NCI-H1417 treated with DMSO at 0.1 percent for 48 hours (cell line): ENCODE data around the gene C1orf53.
"Not testable (repeated sequence)": the region's sequence is repeated elsewhere in the genome, so short reads cannot be mapped to it uniquely, and the experiment has no call there.

ENCODE experiments used
- DNase-seq: peaks from one replicate; lab custom pipeline; 2025; lab: John Stamatoyannopoulos, UW

The C1orf53 gene

GRCh38 chr1:197902454-197903195 is at the start of gene C1orf53:
Gene C1orf53 (plus strand): TSS chr1:197902630. CDS start chr1:197902650, 20 bp downstream.
- DNase-seq, result peak; percentile 56

- not testable (repeated sequence) for DNase-seq
Measured at GRCh38 chr1:197855751-197856150, 46.7 kb upstream of the C1orf53 start.

GRCh38 chr1:197857477-197857876 is 45.0 kb upstream of the C1orf53 start:
- DNase-seq, result no peak

DNA sequence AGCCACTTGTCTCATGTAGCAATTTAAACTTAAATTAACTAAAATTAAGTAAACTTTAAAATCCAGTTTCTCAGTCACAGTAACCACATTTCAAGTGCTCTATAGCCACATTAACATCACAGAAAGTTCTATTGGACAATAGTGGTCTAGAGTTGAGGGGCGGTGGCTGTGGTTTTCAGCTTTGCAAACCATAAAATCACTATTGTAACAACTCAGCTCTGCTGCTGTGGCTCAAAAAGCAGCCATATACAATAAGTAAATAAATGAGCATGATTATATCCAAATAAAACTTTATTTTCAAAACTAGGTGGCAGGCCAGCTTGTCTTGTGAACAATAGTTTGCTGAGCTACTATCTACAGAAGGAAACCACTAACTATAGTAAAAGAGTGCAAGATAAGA is 43.4 kb upstream of the C1orf53 start:
- DNase-seq, result no peak

- no peak for DNase-seq
Measured at GRCh38 chr1:197862221-197862620, 40.2 kb upstream of the C1orf53 start.

- no peak for DNase-seq
Measured at GRCh38 chr1:197862671-197863070, 39.8 kb upstream of the C1orf53 start.

- no peak for DNase-seq
Measured at GRCh38 chr1:197865809-197866208, 36.6 kb upstream of the C1orf53 start.

GRCh38 chr1:197868751-197869489 is 33.5 kb upstream of the C1orf53 start:
- DNase-seq, result no peak

GRCh38 chr1:197869490-197870077 is 32.8 kb upstream of the C1orf53 start:
- DNase-seq, result no peak

GRCh38 chr1:197876894-197877293 is 25.5 kb upstream of the C1orf53 start:
- DNase-seq, result no peak

GRCh38 chr1:197880385-197880784 is 22.0 kb upstream of the C1orf53 start:
- not testable (repeated sequence) for DNase-seq

DNA sequence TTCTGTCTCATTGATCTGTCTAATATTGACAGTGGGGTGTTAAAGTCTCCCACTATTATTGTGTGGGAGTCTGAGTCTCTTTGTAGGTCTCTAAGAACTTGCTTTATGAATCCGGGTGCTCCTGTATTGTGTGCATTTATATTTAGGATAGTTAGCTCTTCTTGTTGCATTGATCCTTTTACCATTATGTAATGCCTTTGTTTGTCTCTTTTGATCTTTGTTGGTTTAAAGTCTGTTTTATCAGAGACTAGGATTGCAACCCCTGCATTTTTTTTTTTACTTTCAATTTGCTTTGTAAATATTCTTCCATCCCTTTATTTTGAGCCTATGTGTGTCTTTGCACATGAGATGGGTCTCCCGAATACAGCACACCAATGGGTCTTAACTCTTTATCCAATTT is 20.2 kb upstream of the C1orf53 start:
- not testable (repeated sequence) for DNase-seq

DNA sequence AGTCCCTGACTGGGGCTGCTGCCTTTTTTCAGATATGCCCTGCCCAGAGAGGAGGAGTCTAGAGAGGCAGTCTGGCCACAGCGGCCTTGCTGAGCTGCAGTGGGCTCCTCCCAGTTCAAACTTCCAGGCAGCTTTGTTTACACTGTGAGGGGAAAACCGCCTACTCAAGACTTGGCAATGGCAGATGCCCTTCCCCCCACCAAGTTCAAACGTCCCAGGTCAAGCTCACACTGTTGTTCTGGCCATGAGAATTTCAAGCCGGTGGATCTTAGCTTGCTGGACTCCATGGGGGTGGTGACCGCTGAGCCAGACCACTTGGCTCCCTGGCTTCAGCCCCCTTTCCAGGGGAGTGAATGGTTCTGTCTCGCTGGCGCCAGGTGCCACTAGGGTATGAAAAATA is 18.3 kb upstream of the C1orf53 start:
- no peak for DNase-seq

DNA sequence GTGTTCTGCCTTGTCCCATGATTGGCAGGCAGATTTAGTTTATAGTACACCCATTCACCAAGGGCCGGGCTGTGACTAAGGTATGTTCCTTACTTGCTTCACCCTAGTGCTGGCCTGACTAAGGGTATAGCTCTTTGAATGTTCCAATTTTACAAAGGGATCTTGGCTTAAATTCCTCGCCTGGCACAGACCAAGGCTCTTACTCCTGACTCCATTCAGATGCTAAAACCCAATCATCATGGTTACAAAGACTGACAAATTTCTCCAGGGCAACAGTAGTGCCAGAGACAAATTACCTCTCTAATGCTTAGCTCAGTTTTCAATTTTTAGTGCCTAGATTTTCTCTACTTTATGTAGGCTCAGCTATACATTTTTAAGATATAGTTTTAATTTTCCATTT is 11.5 kb upstream of the C1orf53 start:
- DNase-seq, result no peak

GRCh38 chr1:197892684-197893083 is 9.7 kb upstream of the C1orf53 start:
- DNase-seq, result no peak

GRCh38 chr1:197896301-197896700 is 6.1 kb upstream of the C1orf53 start:
- no peak for DNase-seq

- DNase-seq, result no peak
Measured at GRCh38 chr1:197899037-197899436, 3.4 kb upstream of the C1orf53 start.

- no peak for DNase-seq
Measured at GRCh38 chr1:197902131-197902453, 338 bp upstream of the C1orf53 start.

DNA sequence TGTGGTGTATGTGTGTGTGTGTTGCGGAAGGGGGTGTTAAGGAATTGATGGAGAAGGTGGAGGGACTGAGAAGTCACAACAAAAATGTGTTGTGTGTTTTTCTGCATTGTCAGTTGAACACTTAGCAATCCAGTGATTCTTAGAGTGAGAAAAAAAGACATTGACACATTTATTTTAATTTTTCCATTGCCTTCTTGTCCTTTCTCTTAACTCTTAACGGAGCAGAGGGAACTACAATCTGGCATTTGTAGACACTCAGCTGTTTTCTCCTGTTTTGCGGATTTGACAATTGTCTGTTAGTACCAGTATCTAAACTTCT is 725 bp downstream of the C1orf53 start:
- DNase-seq, result no peak

GRCh38 chr1:197904126-197904787 is 1.8 kb downstream of the C1orf53 start:
- DNase-seq, result no peak

DNA sequence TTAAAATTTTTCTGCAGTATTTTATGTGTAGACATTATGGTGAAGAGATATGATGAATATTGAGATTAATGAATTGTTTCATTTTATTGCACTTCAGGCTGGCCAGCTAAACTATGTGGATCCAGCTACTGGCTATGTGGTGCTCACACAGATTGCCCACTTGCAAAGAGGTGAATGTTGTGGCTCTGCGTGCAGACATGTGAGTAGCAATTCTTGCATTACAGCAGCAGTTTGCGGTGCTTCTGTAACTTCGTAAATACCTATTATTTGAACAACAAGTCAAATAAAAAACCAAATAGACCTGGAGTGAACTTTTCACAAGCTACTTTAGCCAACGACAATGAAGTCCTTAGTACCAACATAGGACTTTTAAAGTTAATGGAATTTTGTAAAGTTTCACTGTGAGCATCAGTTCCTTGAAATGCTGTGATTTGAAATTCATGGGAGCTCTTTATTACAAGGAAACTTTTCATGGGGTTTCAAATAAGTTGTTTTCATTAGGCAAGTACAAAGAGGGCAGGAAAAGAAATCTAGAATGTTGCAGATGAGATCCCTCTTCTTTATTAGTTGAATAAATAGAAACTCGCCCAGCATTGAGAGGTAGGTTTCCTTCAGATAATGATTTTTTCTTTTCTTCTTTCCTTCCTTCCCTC is 3.4 kb downstream of the C1orf53 start:
- DNase-seq, result no peak

- no peak for DNase-seq
Measured at GRCh38 chr1:197907846-197908616, 5.6 kb downstream of the C1orf53 start.
